GM12873 (cell line): ENCODE results near the gene C3orf52.

Experiments used
- CTCF ChIP-seq: IDR thresholded peaks from 2 replicates; pipeline ENCODE4 v1.5.1; 2012; ENCODE audit warnings: low read depth, mild to moderate bottlenecking, moderate library complexity, low read length, control low read depth; ENCODE audit not compliant: insufficient read depth; ENCODE audit errors: missing control alignments

C3orf52 gene

DNA sequence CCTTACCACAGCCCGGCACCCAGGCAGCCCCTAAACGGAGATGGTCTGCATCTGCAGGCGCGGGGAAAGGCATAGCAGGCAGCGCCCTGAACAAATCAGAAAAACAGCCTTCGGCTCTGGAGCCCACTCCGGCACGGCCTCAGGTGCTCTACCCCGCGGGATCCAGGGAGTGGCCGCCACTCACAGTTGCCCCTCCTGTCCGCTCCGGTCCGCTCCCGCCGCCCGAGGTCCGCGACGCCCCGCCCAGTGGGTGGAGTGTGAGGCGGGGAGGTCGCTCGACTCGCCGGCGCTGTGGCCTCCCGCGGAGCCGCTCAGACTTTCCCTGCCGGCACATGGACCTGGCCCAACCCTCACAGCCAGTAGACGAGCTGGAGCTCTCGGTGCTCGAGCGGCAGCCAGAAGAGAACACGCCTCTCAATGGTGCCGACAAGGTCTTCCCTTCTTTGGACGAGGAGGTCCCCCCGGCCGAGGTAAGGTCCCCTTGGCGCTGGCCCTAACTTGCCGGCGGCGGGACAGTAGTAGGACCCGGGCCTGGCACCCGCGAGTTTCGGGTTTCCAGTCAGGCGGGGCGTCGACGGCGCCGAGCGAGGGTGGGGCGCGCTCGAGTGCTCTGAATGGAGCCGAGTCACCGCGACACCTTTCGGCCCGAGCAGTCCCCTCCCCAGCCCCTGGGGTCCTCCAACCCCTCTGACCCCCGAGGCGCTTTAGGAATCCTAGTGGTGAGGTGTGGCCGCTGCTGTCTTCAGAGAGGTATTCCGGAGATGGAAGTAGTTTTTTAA is at the start of gene C3orf52:
C3orf52 (plus strand) TSS at position 314 of the 779 bp plus-strand sequence; CDS start at position 333, 19 bp downstream.
- no peak for TF ChIP-seq CTCF

GRCh38 chr3:112038863-112039262 is 47.3 kb upstream of the C3orf52 start:
- TF ChIP-seq CTCF, result no peak

- no peak for TF ChIP-seq CTCF
Measured at GRCh38 chr3:112041321-112041720, 44.9 kb upstream of the C3orf52 start.

DNA sequence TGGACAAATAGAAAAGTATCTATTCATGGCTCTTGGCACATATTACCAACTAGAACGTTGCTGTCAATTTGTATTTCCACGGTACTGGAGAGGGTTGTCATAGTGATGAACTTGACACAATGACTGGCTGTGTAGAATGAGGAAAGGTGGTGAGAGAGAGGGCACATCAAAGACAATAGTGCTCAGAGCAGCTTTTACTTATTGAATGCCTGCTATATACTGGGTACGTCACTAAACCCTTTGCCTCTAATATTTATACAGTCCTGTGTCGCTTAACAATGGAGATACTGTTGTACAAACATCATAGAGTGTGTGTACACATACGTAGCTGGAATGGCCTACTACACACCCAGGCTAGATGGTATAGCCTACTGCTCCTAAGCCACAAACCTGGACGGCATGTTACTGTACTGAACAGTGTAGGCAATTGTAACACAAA is 43.3 kb upstream of the C3orf52 start:
- TF ChIP-seq CTCF, result no peak

- peak; percentile 88 for TF ChIP-seq CTCF
Measured at GRCh38 chr3:112043621-112044201, 42.5 kb upstream of the C3orf52 start.

GRCh38 chr3:112046599-112046998 is 39.6 kb upstream of the C3orf52 start:
- TF ChIP-seq CTCF, result no peak

DNA sequence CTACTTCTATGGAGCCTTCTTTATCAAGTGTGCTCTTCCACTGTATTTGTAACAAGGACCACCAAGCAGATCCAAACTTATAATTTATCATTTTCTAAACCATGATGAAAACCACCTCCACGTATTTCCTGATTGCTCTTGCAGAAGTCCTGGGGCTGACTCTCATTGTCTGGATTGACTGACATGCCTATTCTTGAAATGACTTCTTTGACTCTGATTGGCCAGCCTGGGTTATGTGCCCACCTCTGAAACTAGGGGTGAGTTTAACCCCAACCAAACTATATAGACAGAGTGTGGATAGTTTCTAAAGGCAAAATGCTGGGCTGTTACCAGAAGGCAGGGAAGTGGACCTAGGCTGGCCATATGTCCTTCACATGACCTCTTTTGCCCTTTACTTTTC is 38.9 kb upstream of the C3orf52 start:
- no peak for TF ChIP-seq CTCF
